Upper lobe of right lung (tissue), 1 donor: ENCODE measurements around the gene PLXNA2. TPM values are rescaled to one million over a fixed set of nuclear protein-coding genes. Genes with fewer than 3 reads are reported as not detected.

Experiments
- ATAC-seq: fragments of 200-7000 bp; cut with Tn5 transposase; one replicate; pipeline ENCODE4 v1.9.1; 2020; ENCODE audit warnings: mild to moderate bottlenecking, moderate library complexity
- DNase-seq: peaks from one replicate; pipeline ENCODE4 v3.0.0-alpha.2; 2020
- H3K27ac ChIP-seq: fragments of 200-600 bp; one replicate; pipeline ENCODE4 v1.8.0; 2022
- H3K27me3 ChIP-seq: fragments of 200-600 bp; one replicate; pipeline ENCODE4 v1.8.0; 2022; ENCODE audit warnings: mild to moderate bottlenecking
- H3K36me3 ChIP-seq: fragments of 200-600 bp; one replicate; pipeline ENCODE4 v1.8.0; 2022
- H3K4me1 ChIP-seq: fragments of 200-600 bp; one replicate; pipeline ENCODE4 v1.8.0; 2022
- H3K4me3 ChIP-seq: fragments of 200-600 bp; one replicate; pipeline ENCODE4 v1.8.0; 2022; ENCODE audit warnings: mild to moderate bottlenecking
- H3K9me3 ChIP-seq: fragments of 200-600 bp; one replicate; pipeline ENCODE4 v1.8.0; 2022
- intact Hi-C: fragments of 100-400 bp; cut with DNase I; formaldehyde crosslinking; loops from one replicate; pipeline ENCODE4 v1.11.0; 2022
- total RNA-seq: library from RNA; stranded (reverse); fragmentation: NEBNext Ultra II Directional; extraction: Animal tissue kit (Norgen Biotek cat#: 25700); gene quantifications from one replicate; pipeline ENCODE4 v1.2.1, GENCODE V29; 2021
- TF ChIP-seq, protein P1 (sequence below): fragments of 200-600 bp; IDR thresholded peaks from one replicate; pipeline ENCODE4 v1.8.0; 2022; ENCODE audit warnings: antibody characterized with exemption
- donor health status: DM: no; HTN: yes; CAD: no; lungs with severe emphysema.

Gene PLXNA2
- total RNA-seq, 1 donor from 2014 or later, result 98.5 TPM

DNA sequence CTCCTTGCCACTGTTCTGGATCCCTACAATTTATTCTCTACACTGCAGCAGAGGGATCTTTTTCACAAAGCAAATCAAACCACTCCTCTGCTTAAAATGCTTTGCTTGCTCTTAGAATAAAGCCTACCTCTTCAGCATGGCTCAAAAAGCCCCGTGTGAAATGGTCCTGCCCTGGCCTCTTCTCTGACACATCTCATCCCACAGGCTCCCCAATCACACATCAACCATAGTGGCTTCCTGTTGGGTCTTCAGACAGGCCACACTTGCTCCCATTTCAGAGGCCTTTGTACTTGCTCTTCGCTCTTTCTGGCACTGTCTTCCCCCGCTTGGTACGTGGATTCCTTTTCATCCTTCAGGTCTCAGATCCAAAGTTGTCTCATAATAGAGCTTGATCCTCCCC is 44.3 kb upstream of the PLXNA2 start:
- Histone ChIP-seq H3K27ac (no peak overlapping the region), H3K36me3 (no peaks in the 10 kb centered on the region), H3K27me3 (no peaks in the 10 kb centered on the region), H3K4me3 (no peak overlapping the region), H3K9me3 (no peaks in the 10 kb centered on the region), H3K4me1 (no peaks in the 10 kb centered on the region)
- intact Hi-C loops, result no loop called here
- DNase-seq (no peak), ATAC-seq (no peak)
- TF ChIP-seq, protein P1, sequence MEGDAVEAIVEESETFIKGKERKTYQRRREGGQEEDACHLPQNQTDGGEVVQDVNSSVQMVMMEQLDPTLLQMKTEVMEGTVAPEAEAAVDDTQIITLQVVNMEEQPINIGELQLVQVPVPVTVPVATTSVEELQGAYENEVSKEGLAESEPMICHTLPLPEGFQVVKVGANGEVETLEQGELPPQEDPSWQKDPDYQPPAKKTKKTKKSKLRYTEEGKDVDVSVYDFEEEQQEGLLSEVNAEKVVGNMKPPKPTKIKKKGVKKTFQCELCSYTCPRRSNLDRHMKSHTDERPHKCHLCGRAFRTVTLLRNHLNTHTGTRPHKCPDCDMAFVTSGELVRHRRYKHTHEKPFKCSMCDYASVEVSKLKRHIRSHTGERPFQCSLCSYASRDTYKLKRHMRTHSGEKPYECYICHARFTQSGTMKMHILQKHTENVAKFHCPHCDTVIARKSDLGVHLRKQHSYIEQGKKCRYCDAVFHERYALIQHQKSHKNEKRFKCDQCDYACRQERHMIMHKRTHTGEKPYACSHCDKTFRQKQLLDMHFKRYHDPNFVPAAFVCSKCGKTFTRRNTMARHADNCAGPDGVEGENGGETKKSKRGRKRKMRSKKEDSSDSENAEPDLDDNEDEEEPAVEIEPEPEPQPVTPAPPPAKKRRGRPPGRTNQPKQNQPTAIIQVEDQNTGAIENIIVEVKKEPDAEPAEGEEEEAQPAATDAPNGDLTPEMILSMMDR, result no peak

DNA sequence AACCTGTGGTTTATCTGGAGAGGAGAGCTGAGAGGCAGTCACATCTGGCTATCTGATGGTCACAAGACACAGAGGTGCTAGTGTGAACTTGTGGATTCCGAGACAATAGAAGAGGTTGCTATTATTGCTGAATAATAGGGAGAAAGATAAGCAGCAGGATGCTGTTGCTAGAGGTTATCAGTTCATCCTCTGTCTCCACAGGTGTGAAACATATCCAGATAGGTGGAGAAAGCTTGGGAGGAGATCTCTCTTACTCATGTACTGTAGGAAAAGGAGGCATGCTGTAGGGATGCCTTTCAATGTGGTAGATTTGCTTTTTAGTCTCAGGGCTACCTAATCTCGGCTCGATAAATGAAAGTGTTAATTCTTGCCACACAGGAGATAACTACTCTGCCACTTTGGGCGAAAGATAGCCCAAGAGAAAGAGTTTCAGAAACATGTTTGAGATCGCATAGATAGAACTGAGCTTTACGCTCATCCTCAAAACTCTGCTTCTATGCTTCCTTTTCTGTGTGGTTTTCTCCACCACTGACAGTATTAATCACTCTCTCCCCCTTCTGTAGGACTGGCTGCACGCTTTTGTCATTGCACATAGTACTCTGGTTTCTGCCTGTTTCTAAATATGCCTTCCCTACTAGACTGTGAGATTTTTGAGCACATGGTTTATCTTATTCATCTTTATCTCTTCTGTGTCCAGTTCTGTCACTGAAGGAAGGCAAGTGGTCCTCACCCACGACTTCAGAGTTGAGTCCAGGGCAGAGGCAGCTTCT is 36.7 kb upstream of the PLXNA2 start:
- Histone ChIP-seq H3K36me3 (no peaks in the 10 kb centered on the region), H3K27me3 (peaks cover 3% of the 10 kb centered on the region), H3K4me1 (no peaks in the 10 kb centered on the region), H3K27ac (no peak overlapping the region), H3K4me3 (no peak overlapping the region), H3K9me3 (no peaks in the 10 kb centered on the region)
- ATAC-seq (no peak), DNase-seq (no peak)
- intact Hi-C loops, result no loop called here
- TF ChIP-seq, protein P1, result no peak

DNA sequence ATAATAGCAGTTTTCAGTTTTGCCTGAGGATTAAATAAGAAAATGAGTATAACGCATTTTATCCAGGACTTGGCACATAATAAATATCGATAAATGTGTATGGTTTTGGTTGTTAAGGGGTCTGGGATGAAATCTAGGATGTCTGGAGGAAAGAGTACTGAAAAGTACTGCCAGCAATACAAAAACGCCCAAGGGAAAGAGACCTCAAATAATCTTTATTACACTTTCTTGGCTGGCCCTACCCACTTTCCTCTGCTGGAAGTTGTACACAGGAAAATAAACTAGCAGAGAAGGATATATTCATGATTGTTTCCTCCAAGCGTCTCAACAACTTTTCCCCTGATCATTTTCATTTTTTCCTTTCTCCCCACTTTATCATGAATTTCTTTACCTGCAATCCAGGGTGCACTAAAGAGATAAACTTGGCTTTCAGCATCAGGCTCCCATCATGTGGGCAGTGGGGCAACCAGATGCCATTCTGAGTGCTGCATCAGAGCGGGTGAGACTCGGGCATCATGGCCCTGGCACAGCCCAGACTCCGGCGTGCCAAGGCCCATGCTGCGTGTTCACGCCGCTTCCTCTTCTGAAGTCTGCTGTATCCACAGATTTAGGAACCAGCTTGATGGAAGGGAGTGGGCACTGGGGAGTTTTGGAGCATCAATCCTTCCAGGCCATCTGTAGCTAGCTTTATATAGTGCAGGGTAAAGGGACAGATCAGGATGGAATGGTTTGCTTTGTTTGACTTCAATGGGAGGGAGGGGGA is 35.8 kb upstream of the PLXNA2 start:
- Histone ChIP-seq H3K9me3 (no peaks in the 10 kb centered on the region), H3K4me1 (no peaks in the 10 kb centered on the region), H3K36me3 (no peaks in the 10 kb centered on the region), H3K4me3 (no peak overlapping the region), H3K27me3 (peaks cover 3% of the 10 kb centered on the region), H3K27ac (no peak overlapping the region)
- no peak for DNase-seq
- intact Hi-C loops, result no loop called here
- TF ChIP-seq, protein P1, result no peak
- ATAC-seq, result no peak

DNA sequence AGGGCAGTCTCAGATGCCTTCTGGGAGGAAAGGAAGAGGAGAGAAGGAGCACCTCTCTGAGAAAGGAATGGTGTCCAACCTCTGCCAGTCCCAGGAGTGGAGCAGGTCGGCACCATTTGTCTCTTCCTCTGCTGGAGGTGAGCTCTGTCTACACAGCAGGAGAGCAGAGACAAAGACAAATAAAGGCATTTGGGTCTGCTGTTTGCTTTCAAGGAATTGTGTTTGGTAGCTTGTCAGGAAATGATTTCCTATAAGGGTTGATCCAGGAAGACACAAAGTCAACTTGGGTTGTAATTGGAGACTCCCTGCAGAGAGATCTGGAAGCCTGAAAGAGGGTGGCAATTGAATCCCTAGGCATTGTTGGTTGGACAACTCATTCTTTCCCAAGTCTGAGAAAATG is 34.5 kb upstream of the PLXNA2 start:
- ATAC-seq (no peak), DNase-seq (no peak)
- Histone ChIP-seq H3K36me3 (no peaks in the 10 kb centered on the region), H3K27me3 (peaks cover 11% of the 10 kb centered on the region), H3K27ac (no peak overlapping the region), H3K4me1 (no peaks in the 10 kb centered on the region), H3K9me3 (no peaks in the 10 kb centered on the region), H3K4me3 (no peak overlapping the region)
- intact Hi-C loops, result no loop called here
- TF ChIP-seq, protein P1, result no peak

DNA sequence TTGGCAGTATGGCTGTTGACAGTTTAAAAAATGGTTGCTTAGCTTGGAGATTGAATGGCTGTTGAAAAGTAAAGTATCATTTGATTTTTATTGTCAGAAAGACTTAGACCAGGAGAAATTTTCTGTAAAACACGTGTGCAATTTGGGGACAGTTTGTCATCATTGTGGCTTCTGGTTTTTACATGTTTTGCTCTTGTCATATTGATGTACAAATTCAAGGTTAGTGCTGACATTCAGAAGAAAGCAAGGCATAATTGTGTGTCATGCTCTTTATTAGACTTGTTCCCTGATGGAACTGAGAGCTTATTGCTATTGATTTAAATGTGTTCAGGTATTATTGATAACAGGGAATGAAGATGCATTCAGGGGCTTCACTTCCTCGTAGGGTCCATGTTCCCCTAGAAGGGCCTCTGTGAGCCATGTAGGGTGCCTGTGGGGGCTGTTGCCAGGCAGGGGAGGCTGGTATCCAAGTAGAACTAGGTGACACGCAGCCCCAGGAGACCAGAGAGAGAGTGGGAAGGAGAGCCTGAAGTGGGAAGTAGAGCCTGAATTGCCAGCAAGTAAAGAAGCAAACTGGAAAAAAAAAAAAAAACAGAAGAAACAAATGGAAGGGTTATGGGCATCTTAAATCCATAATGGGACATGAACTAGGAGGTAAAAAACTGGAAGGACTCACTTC is 32.7 kb upstream of the PLXNA2 start:
- TF ChIP-seq, protein P1, result no peak
- intact Hi-C loops, result no loop called here
- no peaks in the 10 kb centered on the region for H3K36me3 ChIP-seq
- H3K27ac ChIP-seq, result no peak overlapping the region
- H3K4me1 ChIP-seq, result no peaks in the 10 kb centered on the region
- H3K27me3 ChIP-seq, result peaks cover 10% of the 10 kb centered on the region
- H3K4me3 ChIP-seq, result no peak overlapping the region
- ATAC-seq (no peak), DNase-seq (no peak)
- no peaks in the 10 kb centered on the region for H3K9me3 ChIP-seq
